HCT116 (cell line): Measurements from ENCODE around the gene MYO7B.

Experiments
- CBX3 ChIP-seq: IDR thresholded peaks from 2 replicates; pipeline ENCODE4 v1.6.1; 2012; ENCODE audit warnings: low read depth
- EGR1 ChIP-seq: IDR thresholded peaks from 2 replicates; pipeline ENCODE4 v1.6.1; 2012; ENCODE audit warnings: low read depth
- EZH2phosphoT487 ChIP-seq: fragments of 200-600 bp; IDR thresholded peaks from 2 replicates; pipeline ENCODE4 v1.6.1; 2018; ENCODE audit warnings: antibody characterized with exemption, borderline replicate concordance
- POLR2A ChIP-seq: IDR thresholded peaks from 2 replicates; pipeline ENCODE4 v1.7.0; 2011; ENCODE audit warnings: borderline replicate concordance; ENCODE audit not compliant: insufficient read depth, insufficient read length; ENCODE audit errors: extremely low read depth
- POLR2AphosphoS5 ChIP-seq: IDR thresholded peaks from 2 replicates; pipeline ENCODE4 v1.6.1; 2011; ENCODE audit warnings: mild to moderate bottlenecking, low read depth, low read length, moderate library complexity
- RAD21 ChIP-seq: IDR thresholded peaks from 2 replicates; pipeline ENCODE4 v1.6.1; 2012; ENCODE audit warnings: low read depth, mild to moderate bottlenecking
- SIN3A ChIP-seq: IDR thresholded peaks from 2 replicates; pipeline ENCODE4 v1.6.1; 2012; ENCODE audit warnings: low read depth
- ZNF274 ChIP-seq: fragments of 200-500 bp; sonication (Bioruptor generic); IDR thresholded peaks from 2 replicates; pipeline ENCODE4 v1.6.1; 2014; ENCODE audit warnings: mild to moderate bottlenecking, low read depth, low read length, inconsistent platforms
- TF ChIP-seq, protein P1 (sequence below), 3 experiments: fragments of 200-600 bp in 1 of 3; sonication (generic) in 1 of 3; IDR thresholded peaks in 2 of 3; conservative IDR thresholded peaks in 1 of 3; 2 replicates each; pipeline ENCODE4 v1.5.1; 2012 to 2017; ENCODE audit warnings: low read depth in 2 of 3, low read length in 2 of 3, antibody characterized with exemption in 1 of 3, borderline replicate concordance in 1 of 3, control low read depth in 1 of 3, mild to moderate bottlenecking in 1 of 3, mixed read lengths in 1 of 3, mixed run types in 1 of 3, moderate library complexity in 1 of 3; ENCODE audit not compliant: insufficient read depth in 1 of 3
- TF ChIP-seq, protein P2 (sequence below): IDR thresholded peaks from 2 replicates; pipeline ENCODE4 v1.6.1; 2011; ENCODE audit warnings: mild to moderate bottlenecking, low read length, moderate library complexity; ENCODE audit not compliant: insufficient replicate concordance; ENCODE audit errors: extremely low read depth

- no peak for TF ChIP-seq EGR1
- no peak for TF ChIP-seq ZNF274
- TF ChIP-seq, protein P1, sequence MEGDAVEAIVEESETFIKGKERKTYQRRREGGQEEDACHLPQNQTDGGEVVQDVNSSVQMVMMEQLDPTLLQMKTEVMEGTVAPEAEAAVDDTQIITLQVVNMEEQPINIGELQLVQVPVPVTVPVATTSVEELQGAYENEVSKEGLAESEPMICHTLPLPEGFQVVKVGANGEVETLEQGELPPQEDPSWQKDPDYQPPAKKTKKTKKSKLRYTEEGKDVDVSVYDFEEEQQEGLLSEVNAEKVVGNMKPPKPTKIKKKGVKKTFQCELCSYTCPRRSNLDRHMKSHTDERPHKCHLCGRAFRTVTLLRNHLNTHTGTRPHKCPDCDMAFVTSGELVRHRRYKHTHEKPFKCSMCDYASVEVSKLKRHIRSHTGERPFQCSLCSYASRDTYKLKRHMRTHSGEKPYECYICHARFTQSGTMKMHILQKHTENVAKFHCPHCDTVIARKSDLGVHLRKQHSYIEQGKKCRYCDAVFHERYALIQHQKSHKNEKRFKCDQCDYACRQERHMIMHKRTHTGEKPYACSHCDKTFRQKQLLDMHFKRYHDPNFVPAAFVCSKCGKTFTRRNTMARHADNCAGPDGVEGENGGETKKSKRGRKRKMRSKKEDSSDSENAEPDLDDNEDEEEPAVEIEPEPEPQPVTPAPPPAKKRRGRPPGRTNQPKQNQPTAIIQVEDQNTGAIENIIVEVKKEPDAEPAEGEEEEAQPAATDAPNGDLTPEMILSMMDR (IDR thresholded peaks at IDR 0.05 in 2 of 3, conservative IDR thresholded peaks at IDR 0.05 in 1 of 3; ENCODE audit: borderline replicate concordance in 1 of 3, insufficient read depth in 1 of 3, low read depth in 2 of 3, low read length in 2 of 3) = no peak
- no peak for TF ChIP-seq POLR2A
- TF ChIP-seq, protein P2, sequence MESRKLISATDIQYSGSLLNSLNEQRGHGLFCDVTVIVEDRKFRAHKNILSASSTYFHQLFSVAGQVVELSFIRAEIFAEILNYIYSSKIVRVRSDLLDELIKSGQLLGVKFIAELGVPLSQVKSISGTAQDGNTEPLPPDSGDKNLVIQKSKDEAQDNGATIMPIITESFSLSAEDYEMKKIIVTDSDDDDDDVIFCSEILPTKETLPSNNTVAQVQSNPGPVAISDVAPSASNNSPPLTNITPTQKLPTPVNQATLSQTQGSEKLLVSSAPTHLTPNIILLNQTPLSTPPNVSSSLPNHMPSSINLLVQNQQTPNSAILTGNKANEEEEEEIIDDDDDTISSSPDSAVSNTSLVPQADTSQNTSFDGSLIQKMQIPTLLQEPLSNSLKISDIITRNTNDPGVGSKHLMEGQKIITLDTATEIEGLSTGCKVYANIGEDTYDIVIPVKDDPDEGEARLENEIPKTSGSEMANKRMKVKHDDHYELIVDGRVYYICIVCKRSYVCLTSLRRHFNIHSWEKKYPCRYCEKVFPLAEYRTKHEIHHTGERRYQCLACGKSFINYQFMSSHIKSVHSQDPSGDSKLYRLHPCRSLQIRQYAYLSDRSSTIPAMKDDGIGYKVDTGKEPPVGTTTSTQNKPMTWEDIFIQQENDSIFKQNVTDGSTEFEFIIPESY = no peak
- no peak for TF ChIP-seq RAD21
- TF ChIP-seq POLR2AphosphoS5 = no peak
- no peak for TF ChIP-seq SIN3A
- TF ChIP-seq EZH2phosphoT487 = no peak
- no peak for TF ChIP-seq CBX3
These were observed 35.1 kb downstream of the MYO7B start for GRCh38 chr2:127570282-127571250.
